IPS-18c (cell line): ENCODE results near the gene HOOK1.

Source experiments
- H3K4me3 ChIP-seq: 2 replicates; pipeline ENCODE4 v1.7.0; 2013; ENCODE audit warnings: low read depth, mild to moderate bottlenecking, low read length, moderate library complexity; ENCODE audit not compliant: insufficient read depth
- H3K9me3 ChIP-seq: one replicate; pipeline ENCODE4 v1.6.1; 2013; ENCODE audit warnings: mild to moderate bottlenecking, low read length, moderate library complexity; ENCODE audit not compliant: control insufficient read depth, insufficient read depth

Gene HOOK1

DNA sequence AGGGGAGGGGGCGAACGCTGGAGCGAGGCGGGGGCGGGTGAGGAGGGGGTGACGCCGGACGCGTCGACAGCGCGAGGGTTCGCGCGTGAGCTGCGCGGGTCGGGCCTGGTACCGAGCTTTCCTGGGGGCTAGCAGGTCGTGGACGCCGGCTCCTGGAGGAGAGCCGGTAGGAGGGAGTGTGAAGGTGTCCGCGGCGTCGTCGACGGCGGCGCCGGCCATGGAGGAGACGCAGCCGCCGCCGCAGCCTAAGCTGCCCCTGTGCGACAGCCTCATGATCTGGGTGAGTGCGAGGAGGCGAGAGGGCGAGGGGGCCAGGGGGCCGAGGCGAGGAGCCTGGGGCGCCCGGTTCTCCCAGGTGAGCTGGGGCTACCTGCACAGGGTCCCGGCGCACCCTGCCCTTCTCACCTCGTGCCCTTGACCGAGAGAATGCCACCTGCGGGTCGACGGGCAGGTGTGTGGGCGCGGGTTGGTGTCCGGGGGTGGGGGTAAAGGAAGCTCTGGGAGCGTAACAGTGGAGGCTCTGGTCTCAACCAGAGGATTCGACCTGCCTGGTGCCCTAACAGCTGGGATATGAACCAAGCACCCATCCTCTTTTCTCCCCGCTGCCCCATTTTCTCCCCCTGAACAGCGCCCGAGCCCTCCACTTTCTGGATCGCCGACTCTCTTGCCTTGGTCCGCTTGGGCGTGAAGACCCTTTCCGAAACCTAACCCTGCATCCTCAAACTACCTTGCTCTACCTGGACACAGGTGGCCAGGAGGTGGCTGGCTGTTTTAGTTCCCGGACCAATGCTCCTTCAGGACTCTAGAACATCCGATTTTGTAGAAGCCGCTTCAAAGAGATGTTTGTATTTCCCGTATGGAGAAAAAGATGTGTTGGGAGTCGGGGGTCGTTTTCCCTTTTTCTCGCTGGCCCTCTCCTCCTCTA lies at the start of gene HOOK1:
TSS of gene HOOK1 (plus strand) at position 49 of the 925 bp plus-strand sequence. CDS start at position 218, 169 bp downstream.
- Histone ChIP-seq H3K9me3 (peaks cover 2% of the 10 kb centered on the region), H3K4me3 (peak within 1 kb of the TSS; percentile 75)

GRCh38 chr1:59765011-59765730 lies 49.6 kb upstream of the HOOK1 start:
- Histone ChIP-seq H3K4me3 (no peak overlapping the region), H3K9me3 (no peaks in the 10 kb centered on the region)

DNA sequence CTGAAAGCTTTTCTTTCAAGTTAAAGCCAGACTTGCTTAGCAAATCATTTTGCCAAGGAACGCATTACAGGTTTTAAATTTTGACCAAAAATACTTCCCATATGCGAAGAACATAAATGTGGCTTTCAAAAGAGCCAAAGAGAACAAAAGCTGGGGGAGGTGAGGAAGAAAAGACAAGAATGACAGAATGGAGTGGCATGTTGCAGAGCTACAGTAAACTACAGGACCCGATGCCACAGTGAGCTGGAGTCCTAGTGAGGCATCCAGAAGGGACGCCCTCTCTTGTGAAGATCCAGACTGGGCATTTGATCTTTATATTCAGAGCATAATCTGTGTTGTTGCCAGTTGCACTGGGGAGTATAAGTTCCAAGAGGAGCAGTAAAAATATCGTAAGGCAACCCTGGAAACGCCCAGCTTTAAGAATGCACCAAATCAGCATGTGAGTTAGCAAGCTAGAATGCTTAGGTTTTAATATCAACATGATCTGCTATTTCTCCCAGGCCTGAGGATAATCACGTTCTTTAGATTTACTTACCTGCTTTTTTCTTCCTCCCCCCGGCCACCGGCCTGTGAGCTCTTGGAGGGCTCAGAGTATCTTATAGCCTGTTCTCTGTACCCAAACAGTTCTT lies 48.4 kb upstream of the HOOK1 start:
- H3K4me3 ChIP-seq: no peak overlapping the region

DNA sequence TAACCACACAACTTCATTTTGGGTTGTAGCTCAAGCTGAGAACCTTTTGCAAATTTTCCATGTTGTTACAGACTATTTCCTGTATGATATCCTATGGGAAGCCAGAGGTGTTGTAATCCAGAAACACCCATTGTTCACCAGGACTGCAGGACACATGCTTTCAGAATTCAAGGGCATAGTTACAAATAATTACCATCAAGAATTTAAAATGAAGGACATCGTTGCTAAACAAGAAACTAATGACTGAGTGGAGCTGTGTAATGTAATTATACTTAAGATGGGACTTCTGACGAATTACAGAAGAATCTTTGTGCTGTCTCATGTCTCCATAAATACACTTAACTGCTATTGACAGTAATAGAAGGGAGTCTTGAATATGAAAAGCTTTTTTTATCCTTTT lies 47.6 kb upstream of the HOOK1 start:
- Histone ChIP-seq H3K4me3 (no peak overlapping the region), H3K9me3 (no peaks in the 10 kb centered on the region)

More for the DNA sequence above, 48.4 kb upstream of the HOOK1 start:
- H3K9me3 ChIP-seq: no peaks in the 10 kb centered on the region

GRCh38 chr1:59768792-59769735 lies 45.7 kb upstream of the HOOK1 start:
- H3K9me3 ChIP-seq: no peaks in the 10 kb centered on the region
- H3K4me3 ChIP-seq: no peak overlapping the region

GRCh38 chr1:59769736-59770095 lies 45.0 kb upstream of the HOOK1 start:
- no peak overlapping the region for H3K4me3 ChIP-seq

GRCh38 chr1:59771361-59771760 lies 43.4 kb upstream of the HOOK1 start:
- Histone ChIP-seq H3K4me3 (no peak overlapping the region), H3K9me3 (no peaks in the 10 kb centered on the region)

More at GRCh38 chr1:59769736-59770095, 45.0 kb upstream of the HOOK1 start:
- H3K9me3 ChIP-seq: no peaks in the 10 kb centered on the region

GRCh38 chr1:59775480-59775879 lies 39.3 kb upstream of the HOOK1 start:
- no peak overlapping the region for H3K4me3 ChIP-seq
- H3K9me3 ChIP-seq: no peaks in the 10 kb centered on the region

- Histone ChIP-seq H3K9me3 (no peaks in the 10 kb centered on the region), H3K4me3 (no peak overlapping the region)
Observed at GRCh38 chr1:59776960-59777852, 37.5 kb upstream of the HOOK1 start.

GRCh38 chr1:59779949-59780348 lies 34.8 kb upstream of the HOOK1 start:
- no peak overlapping the region for H3K4me3 ChIP-seq

DNA sequence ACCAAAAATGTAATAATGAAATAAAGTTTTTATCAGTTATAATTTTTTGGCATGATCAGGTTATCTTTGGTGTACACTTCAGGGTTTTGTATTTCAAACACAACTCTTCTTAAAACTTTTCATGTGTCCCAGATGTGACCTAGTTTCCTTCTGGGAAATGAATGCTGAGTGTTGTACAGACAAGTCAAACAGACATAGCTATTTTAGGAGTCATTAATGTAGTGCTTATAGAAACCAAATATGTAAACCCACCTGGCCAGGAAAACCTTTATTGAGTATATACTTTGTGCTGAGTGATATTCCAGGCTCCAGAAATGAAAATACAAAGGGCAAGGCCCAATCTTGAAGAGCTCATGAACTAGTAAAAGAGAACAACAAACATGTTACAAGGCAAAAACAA lies 25.9 kb upstream of the HOOK1 start:
- Histone ChIP-seq H3K9me3 (peaks cover 5% of the 10 kb centered on the region), H3K4me3 (no peak overlapping the region)

More at GRCh38 chr1:59779949-59780348, 34.8 kb upstream of the HOOK1 start:
- H3K9me3 ChIP-seq: no peaks in the 10 kb centered on the region

- Histone ChIP-seq H3K4me3 (no peak overlapping the region), H3K9me3 (no peaks in the 10 kb centered on the region)
Observed at GRCh38 chr1:59798600-59798999, 16.1 kb upstream of the HOOK1 start.

- no peaks in the 10 kb centered on the region for H3K9me3 ChIP-seq
- no peak overlapping the region for H3K4me3 ChIP-seq
Observed at GRCh38 chr1:59803458-59804038, 11.2 kb upstream of the HOOK1 start.

- Histone ChIP-seq H3K9me3 (no peaks in the 10 kb centered on the region), H3K4me3 (no peak overlapping the region)
Observed at GRCh38 chr1:59804301-59804700, 10.4 kb upstream of the HOOK1 start.

DNA sequence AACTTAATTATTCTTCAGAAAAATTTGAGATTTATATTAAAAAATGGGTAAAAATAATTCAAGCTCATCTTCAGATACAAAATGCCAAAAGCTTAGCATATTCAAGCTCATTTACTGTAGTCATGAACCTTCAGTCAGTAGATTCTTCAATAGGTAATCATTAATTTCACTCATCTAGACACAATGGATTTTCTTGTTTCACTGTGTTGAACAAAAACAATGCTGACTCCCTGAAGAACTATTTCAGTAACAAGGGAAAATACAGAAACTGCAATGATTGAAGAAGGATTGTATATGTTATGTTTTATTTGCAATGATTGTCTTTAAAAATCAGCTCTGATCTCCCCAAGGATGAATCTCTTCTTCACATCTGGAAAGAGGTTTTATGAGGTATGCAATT lies 9.2 kb upstream of the HOOK1 start:
- no peaks in the 10 kb centered on the region for H3K9me3 ChIP-seq
- H3K4me3 ChIP-seq: no peak overlapping the region
